Activated CD4-positive, alpha-beta T cell treated with anti-CD3 and anti-CD28 coated beads for 1 hour (primary cell): ENCODE data around the gene RNF121.

Source experiments
- DNase-seq: peaks from one replicate; pipeline ENCODE4 v3.0.0-alpha.2; 2020

RNF121 gene

DNA sequence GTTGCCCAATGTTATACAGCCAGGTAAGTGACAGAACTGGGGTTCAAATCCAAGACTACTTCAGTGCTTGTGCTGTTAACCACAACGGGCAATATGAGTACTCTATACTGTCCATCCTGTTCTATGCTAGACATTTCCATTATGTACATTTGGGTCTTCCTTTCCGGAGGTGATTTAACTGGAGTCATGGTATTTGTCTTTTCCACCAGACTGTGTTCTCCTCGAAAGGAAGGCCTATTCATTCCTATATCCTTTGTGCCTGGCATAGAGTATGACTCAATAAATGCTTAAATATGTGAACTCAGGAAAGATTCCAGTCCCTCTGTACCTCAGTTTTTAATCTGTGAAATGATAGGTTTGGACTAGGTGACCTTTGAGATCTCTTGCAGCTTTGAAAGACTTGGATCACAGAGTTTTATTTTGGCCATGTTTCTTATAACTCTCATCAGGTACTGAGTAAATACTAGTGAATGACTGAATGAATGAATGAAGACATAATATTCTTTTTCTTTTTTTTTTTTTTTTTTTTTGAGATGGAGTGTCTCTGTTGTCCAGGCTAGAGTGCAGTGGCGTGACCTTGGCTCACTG is 6.6 kb downstream of the RNF121 start:
- no peak for DNase-seq

DNA sequence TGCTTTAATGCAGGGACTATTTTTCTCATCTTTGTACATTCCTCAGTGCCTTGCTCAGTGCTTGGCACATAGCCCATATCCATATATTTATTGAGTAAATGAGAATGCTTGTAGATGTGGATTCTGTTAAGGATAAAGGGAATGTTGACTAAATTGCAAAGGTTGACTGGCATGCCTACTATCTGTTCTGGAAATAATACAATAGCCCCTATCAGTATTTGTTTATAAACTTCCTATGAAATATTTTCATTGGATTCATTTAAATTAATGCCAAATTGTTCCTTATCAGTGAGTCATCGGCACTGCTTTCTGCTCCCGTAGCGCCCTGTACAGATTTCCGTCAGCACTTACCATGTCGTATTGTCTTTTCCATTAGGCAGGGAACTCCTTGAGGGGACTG is 8.0 kb downstream of the RNF121 start:
- no peak for DNase-seq

DNA sequence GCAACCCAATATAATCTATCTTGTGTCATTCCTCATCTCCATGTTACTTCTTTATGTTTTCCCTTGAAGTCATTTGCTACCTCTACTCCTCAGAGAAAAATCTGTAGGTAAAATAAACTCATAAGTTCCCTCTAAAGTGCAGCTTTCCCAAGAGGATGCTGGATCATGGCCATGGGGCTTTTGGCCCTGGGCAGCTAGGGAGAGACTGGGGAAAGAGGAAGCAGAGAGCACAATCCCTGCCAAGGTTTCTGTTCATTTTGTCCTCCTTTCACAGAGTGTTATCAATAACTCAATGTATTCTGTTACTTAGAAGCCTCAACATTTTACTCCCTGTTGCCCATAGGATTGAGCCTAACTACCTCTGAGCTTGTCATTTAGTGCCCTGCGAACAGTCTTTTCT is 9.0 kb downstream of the RNF121 start:
- no peak for DNase-seq

DNA sequence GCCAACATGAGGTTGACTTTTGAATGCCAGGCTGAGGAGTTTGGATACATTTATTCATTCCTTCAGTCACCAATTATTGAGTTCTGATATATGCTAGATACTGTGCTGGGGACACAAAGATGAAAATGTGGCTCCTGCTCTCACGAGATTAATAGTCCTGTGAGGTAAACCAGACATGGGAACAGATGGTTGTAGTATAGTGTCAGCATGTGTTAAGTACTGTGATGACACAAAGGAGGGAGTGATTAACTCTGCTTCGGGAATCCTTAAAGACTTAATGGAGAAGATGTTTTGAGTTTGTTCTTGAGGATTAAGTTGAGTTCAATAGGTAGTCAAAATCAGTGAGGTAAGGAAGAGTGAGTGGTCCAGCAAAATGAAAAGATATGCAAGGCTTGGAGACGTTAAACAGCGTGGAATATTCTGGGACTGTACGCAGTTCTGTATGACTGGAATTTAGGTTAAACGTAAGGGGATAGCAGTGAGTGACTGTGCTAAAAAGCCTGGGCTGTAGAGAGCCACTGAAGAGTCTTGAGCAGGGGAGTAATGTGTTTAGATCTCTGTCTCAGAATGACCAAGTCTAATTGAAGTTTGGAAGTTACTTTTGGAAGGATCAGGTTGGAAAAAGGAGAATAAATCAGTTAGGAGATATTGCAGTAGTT is 11.8 kb downstream of the RNF121 start:
- no peak for DNase-seq

DNA sequence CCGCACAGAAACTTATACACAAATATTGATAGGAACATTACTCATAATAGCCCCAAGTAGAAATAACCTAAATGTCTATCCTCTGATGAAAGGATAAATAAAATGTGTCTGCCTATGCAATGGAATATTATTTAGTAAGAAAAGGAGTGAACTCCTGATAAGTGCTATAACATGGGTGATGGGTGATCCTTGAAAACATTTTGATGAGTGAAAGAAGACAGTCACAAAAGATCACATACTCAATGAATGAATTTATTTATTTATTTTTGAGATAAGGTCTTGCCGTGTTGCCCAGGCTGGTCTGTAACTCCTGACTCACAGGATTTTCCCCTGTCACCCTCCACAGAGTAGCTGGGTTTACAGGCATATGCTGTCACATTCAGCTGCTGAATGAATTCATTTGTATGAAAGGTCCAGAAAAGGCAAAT is 17.3 kb downstream of the RNF121 start:
- DNase-seq, result no peak

DNA sequence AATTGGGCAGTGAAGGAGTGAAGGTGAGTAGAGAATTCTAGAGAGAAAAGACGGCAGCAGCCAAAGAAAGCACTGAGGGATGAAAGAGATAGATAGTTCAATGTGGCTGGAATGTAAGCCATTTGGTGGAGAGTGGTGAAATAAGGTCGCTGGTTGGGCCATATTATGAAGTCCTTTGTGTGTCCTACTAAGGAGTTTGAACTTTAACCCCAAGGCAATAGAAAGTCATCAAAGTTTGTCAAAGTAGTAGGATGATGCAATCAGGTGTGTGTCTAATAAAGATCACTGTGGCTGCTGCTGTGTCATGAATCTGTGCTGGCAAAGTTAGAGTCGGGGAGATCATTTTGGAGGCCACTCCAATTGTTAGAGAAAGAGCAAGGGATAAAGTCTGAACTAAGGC is 18.7 kb downstream of the RNF121 start:
- DNase-seq, result no peak

DNA sequence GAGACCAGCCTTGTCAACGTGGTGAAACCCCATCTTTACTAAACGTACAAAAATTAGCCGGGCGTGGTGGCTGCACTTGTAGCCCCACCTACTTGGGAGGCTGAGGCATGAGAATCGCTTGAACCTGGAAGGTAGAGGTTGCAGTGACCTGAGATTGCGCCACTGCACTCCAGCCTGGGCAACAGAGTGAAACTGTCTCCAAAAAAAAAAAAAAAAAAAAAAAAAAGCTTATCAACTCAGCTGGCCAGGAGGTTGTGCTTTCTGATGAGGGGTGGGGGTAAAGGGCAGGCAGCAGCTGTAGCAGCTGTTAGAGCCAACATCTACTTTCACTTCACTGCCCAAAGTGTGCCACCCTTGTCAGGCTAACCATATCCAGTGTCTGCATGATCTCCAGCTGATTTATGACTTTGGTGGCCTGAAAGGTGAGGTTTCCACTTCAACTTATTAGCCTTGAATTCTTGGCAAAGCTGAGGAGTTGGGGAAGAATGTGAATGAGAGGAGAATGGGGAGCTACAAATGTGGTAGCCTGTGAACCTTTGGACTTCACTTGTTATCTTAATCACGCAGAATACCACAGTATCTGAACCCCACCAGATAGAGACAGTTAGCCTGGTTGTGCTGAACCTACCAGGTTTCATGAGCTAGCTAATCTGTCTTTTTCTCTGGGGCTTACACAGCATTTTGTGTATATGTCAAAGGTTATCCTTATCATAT is 19.6 kb downstream of the RNF121 start:
- no peak for DNase-seq

DNA sequence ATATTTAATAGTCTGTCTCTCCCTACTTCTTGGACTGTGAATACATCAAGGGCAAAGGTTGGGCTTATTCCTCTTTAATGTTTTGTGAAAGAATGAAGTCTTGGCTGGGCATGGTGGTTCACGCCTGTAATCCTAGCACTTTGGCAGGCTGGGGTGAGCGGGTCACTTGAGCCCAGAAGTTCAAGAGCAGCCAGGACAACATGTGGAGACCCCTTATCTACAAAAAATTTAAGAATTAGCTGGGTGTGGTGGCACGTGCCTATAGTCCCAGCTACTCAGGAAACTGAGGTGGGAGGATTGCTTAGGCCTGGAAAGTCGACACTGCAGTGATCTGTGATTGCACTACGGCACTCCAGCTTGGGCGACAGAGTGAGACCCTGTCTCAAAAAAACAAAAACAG is 20.2 kb downstream of the RNF121 start:
- DNase-seq, result no peak

DNA sequence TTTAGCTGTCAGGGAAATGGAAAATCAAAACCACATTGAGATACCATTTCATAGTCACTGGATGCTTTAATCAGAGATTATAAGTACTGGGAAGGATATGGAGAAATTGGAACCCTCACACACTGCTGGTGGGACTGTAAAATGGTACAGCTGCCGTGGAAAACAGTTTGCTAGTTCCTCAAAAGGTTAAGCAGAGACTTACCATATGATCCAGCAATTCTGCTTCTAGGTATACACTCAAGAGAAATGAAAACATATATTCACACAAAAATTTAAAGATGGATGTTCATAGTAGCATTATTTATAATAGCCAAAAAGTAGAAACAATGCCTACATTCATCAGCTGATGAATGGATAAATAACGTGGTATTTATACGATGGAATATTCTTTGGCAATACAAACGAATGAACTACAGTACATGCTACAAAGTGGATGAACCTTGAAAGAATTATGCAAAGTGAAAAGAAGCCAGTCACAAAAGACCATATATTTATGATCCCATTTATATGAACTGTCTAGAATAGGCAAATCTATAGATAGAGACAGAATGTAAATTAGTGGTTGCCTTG is 23.0 kb downstream of the RNF121 start:
- no peak for DNase-seq

DNA sequence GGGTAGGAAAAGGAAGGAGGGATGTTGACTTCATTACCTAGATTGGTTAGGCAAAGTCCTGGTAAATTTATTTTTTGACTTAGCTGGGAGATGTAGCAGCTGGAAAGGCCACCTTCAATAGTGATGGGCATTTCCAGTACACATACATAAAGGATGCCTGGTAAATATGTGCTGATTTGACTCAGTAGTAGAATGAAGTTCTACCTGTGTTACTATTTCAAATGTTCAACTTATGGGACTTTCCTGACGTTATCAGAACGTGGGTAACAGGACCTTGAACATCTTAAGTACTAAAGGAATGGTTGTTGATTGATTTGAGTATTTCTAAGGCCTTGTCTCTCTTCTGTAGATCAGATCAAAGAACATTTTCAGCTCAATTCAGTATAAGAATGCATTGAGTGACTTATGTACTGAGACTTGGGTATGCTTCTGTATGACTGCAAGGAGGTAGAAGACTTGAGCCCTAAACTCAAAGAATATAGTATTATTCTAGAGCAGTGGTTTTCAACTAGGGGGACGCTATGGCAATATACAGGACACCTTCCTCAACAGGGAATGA is 27.1 kb downstream of the RNF121 start:
- DNase-seq, result no peak

DNA sequence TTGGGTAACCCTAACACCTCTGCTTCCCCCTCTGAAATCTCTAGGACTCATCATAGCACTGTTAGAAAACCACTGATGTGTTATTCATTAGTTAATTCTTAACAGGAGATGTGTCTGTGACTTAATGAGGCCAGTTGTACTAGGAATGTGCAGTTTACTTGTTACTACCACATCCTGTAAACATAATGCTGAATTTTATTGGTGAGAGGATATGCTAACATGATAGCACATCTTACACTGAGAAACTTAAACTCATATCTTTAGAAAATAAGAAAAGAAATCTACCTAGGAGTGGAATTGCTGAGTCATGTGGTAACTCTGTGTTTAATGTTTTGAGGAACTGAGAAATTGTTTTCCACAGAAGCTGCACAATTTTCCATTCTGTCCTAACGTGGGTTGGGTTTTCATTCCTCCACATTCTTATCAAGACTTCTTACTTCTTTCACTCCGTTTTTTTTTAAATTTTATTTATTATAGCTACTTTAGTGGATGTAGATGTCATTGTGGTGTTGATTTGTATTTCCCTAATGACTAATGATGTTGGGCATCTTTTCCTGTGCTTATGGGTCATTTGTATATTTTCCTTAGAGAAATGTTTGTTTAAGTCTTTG is 33.7 kb downstream of the RNF121 start:
- no peak for DNase-seq

DNA sequence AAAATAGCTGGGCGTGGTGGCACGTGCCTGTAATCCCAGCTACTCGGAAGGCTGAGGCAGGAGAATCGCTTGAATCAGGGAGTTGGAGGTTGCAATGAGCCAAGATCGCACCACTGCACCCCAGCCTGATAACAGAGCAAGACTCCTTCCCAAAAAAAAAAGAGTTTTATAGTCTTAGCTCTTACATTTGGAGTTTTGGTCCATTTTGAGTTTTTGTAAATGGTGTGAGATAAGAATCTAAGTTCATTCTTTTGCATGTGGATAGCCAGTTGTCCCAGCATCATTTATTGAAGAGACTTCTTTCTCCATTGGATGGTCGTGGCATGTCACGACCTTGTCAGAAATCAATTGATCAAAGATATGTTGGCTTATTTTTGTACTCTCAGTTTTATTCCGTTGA is 34.6 kb downstream of the RNF121 start:
- no peak for DNase-seq

DNA sequence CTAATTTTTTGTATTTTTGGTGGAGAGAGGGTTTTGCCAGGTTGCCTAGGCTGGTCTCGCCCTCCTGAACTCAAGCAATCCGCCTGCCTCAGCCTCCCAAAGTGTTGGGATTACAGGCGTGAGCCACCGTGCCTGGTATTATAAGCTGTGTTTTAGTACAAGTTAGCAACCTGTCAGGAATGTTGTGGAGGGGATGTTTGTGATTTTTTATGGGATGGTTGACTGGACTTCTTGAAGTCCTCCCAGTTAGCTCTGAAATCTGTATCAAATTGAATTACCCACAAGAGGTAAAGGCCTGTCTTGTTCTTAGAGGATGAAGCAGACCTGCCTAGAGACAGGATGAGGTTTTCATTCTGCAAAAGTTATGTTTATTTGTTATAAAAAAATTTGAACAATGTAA is 35.8 kb downstream of the RNF121 start:
- DNase-seq, result no peak

DNA sequence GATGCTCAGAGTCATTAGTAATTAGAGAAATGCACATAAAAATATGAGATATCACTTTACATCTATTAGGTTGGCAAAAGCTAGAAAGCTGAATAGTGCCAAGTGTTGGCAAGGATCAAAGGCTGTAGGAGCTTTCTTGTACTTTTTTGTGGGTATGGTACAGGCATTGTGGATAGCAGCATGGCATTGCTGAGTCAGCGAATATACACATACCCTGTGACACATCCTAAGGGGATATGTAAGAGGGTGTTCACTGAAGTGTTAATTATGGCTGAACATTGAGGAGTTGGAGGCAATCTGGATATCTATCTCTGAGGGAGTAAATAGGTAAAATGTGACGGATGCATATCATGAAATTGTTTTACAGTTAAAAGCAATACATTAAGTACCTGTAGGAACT is 42.8 kb downstream of the RNF121 start:
- DNase-seq, result no peak

DNA sequence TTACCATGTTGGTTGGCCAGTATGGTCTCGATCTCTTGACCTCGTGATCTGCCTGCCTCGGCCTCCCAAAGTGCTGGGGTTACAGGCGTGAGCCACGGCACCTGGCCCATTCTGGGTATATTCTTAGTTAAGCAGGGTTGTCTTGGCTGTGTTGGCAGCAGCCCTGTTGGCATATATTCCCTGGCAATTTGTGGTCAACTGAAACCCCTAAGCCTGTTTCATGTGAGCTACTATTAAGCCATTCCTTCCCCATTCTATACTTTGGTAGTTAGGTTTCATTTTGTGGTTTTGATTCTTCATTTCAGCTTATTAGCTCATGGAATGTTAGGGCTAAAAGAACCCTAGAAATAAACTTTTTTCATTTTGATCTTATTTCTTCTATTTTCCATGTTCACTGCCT is 47.7 kb downstream of the RNF121 start:
- no peak for DNase-seq

DNA sequence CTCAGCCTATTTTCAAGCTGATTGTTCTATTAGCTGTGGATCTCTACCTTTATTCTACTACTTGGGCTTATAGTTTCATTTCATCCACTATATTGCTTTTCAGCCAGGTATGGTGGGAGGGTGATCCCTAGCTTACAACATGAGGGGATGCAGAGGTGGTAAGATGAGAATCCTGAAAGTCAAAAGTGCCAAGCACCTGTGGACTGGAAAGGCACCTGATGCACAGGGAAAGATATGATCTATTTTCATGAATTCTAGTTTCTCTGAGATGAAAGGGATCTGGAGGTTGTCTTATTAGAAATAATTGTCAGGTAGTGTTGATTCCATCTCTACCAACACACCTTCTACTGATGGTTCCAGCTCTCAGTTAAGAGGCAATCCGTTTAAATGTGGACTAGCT is 48.2 kb downstream of the RNF121 start:
- DNase-seq, result no peak

DNA sequence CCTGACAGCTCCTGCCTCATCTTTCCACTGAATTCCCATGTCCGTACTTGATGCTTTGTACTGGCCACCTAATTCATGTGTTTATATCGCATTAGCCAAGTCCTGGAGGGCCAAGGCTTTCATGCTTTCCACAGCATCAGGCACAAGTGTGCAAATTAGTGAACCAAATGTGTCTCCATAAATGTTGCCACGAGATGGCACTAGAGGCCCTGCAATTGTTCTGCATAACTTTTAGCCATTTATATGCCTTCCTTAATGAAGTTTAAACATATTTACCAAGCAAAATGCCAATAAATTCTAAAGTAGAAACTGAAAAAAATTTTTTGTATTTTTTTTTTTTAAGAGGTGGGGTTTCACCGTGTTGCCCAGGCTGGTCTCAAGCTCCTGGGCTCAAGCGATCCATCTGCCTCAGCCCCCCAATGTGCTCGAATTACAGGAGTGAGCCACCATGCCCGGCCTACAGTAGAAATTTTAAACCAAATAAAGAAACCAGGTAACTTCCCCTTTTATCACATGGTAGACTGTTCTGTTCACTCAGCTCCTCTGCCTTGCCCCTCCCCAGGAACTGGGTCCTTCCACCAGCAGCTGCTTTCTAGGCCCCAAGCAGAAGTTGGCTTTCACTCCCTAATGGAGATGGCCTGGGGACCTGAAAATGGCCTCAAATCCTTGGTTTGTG is 49.0 kb downstream of the RNF121 start:
- DNase-seq, result no peak

DNA sequence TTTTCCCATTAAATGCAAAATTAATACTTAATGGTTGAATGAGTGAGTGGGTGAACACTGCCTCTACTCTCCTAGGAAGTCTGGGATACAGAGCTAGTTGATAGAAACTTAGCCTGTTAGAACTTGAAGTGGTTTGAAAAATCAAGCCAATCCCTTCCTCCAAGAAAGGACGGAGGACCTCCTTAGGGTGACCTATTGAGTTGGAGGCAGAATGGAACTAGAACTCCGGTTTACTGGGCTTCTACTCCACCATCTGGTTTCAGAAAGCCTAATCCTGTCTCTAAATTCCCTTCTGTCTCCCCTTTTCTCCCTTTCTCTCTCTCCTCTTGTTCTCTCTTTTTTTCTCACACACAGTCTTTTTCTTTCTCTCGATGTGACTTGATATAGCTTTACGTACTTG is 50.2 kb downstream of the RNF121 start:
- DNase-seq, result no peak

DNA sequence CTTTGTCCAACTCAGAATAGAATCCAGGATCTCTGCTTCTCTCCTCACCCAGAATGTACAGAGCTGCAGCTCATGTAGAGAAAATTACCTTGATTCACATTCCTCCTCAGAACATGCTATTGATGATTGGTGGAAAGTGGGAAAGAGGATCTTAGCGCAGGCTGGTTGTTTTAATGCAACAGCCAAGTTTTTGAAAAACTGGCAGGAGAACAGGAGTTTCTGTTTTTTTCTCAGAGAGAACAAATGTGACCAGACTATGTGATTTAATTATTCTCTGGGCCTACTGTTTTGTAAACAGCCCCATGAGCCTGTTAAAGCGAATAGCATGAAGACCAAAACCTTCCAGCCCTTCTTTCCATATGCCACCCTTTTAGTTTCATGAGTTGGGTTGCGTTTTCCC is 50.8 kb downstream of the RNF121 start:
- DNase-seq, result no peak

DNA sequence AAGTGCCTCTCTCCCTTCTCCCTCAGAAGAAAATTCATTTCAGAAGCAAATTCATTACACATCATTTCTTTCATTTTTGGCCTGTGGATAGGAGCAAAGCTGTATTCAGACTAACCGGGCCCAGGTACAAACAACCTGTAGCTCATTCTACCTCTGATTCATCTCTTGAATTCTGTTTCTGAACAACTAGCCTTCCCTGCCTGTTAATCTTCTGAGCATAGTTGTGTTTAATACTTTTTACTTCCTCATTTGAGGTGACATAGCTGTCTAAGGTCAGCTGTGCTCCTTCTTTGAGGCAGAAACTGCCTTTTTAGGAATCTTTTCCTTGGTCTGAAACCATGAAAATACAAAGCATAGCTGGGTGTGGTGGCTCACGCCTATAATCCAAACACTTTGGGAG is 57.3 kb downstream of the RNF121 start:
- DNase-seq, result no peak

DNA sequence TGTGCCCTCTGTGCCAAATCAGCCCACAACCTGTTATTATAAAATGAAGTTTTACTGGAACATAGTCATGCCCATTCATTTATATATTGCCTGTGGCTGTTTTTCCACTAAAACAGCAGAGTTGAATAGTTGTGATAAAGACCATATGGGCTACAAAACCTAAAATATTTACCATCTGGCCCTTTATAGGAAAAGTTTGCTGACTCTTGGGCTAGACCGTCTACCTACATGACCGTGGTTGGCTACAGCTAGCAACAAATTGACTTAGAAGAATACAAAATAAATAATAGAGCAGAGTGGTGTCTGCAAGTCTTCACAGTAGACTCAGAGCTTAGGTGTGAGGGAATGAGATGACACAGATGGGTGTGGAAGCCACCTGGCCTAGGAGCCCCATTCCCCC is 58.7 kb downstream of the RNF121 start:
- no peak for DNase-seq

DNA sequence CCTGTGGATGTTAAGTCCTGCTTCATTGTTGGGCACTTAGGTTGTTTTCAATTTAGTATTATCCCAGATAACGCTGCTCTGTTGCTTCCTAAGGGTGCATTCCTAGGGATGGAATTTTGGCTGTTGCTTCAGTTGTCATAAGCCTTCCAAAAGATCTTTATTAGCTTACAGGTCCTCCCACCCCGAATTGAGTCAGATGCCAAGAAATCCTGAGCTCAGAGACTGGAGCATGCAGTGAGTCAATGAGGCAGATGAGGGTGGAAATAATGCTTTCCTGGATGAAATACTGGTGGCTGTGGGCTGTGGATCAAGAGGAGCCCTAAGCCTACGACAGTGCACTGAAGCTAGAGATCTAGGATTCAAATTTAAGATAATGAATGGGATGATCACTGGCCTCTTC is 59.2 kb downstream of the RNF121 start:
- DNase-seq, result no peak

DNA sequence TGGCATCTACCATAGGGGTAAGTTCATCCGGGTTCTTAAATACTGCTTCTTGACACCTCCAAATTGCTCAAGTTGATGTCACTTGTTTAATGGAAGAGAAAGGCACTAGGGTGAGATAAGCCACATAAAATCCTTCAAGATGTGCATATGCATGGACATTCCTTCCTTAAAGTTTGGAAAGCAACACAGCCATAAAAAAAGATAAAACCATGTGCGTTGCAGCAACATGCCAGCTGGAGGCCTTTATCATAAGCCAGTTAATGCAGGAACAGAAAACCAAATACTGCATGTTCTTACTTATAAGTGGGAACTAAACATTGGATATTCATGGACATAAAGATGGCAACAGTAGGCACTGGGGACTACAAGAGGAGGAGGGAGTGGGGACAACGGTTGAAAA is 61.9 kb downstream of the RNF121 start:
- no peak for DNase-seq
